GM18508 (cell line): ENCODE data around the gene PLXNA3.
A peak's percentile ranks its signal among the peaks of the same experiment; 100 is the strongest.
"Not testable (repeated sequence)": the region's sequence is repeated elsewhere in the genome, so short reads cannot be mapped to it uniquely, and the experiment has no call there.

Experiments
- ATAC-seq: cut with Tn5 transposase; IDR thresholded peaks from one replicate; pipeline ENCODE4 v1.9.1; 2021; ENCODE audit warnings: moderate number of reproducible peaks; ENCODE audit not compliant: insufficient read depth, unreplicated experiment

PLXNA3 gene

DNA sequence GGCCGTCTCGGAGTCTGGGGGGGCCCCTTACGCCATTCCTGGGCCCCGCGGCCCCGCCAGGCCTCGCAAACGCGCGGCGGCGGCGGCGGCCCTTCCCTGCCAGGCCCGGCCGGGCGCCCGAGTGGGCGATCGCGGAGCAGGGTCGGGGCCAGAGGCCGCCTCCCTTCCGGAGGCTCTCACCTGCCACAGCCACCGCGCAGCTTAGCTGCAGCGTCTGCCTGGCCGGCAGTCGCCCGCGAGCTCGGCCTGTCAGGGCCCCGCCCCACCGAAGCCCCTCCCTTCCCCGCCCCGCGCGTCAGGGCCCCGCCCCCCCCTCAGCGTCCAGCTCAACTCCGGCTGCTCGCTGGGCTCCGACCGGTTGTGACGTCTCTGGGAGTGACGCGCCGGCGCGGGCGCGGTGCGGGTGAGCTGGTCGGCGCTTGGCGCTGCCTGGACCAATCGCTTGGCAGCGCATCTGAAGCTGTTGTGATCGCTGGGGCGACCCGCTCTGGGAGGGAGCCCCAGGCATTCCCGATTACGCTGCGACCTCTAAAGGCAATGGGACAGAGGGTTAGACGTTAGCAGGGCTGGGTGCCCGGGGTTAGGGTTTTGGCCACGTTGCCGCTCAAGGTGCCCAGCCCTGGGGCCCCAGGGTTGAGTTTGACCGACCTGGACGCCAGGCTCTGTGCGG, 32.5 kb downstream of the PLXNA3 start, which contains the start of gene SLC10A3:
TSS of gene SLC10A3 (minus strand) at position 216 of the 670 bp plus-strand sequence. CDS start 1,689 bp downstream, outside the sequence.
- no peak for ATAC-seq

- no peak for ATAC-seq
These were observed 36.6 kb downstream of the PLXNA3 start for GRCh38 chrX:154494715-154495114.

DNA sequence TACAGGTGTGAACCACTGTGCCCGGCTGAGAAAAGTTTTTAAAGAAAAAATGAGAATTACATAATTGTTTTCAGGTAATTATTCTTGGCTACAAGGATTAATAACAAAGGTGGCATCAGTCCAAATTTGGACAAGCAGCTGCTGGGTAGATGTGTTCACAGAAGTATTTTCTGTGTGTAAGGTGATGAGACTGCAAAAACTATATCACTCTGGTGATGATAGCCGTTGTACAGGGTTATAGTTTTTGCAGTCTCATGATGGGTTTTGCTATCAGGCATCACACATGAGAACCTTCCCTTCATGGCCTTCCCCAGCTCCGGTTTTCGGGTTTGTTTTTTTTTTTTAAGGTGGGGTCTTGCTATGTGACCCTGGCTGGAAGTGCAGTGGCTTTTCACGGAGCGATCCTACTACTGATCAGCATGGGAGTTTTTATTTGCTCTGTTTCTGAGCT, 37.4 kb downstream of the PLXNA3 start:
- no peak for ATAC-seq

DNA sequence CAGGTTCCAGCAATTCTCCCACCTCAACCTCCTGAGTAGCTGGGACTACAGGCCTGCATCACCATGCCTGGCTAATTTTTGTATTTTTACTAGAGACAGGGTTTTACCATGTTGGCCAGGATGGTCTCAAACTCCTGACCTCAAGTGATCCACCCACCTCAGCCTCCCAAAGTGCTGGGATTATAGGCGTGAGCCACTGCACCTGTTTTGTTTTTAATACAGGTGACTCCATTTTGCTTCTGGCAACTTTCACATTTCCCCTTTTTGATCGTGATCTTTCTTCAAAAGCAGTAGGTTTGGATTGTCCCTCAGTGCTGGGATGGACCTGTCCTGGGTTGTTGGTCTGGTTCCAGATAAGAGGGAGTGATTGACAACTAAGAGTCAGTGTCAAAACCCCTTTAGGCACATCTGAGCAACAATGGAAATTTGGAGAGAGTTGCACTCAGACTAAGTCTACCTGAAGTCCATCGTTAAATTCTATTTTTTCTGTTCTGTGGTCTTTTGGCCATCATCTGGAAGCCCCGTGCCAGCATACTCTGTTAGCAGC, 38.6 kb downstream of the PLXNA3 start:
- not testable (repeated sequence) for ATAC-seq

- not testable (repeated sequence) for ATAC-seq
These were observed 43.3 kb downstream of the PLXNA3 start for GRCh38 chrX:154501423-154501822.

DNA sequence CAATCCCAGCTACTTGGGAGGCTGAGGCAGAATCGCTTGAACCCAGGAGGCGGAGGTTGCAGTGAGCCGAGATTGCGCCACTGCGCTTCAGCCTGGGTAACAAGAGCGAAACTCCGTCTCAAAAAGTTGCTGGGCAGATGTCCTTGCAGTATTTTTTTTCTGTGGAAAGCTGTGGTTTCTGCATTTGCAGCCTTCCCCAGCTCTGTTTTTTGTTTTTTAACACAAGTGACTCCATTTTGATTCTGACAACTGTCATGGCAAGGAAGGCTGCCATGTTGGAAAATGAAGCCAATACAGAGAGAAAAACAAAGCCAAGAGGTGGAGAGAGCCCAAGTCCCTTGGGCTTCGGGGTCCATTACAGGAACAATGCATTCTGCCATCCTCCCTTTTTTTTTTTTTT, 44.0 kb downstream of the PLXNA3 start:
- ATAC-seq: no peak

DNA sequence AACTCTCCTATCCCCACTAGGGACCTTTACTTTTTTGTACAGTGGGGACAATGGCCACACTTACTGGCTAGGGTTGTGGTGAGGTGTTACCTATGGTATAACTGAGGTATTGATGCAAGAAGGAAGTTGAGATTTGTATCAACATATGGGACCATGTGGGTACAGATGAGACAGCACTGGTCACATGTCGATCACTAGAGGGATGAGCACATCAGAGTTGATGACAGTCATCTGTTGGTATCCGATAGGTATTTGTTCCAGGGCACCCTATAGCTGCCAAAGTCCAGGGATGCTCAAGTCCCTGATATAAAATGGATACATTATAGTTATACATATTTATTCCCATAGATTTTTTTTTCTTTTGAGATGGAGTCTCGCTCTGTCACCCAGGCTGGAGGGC, 44.9 kb downstream of the PLXNA3 start:
- no peak for ATAC-seq

GRCh38 chrX:154505734-154506133, 47.7 kb downstream of the PLXNA3 start:
- ATAC-seq: no peak

GRCh38 chrX:154506483-154507332, 48.6 kb downstream of the PLXNA3 start:
- no peak for ATAC-seq

GRCh38 chrX:154507673-154508383, 49.7 kb downstream of the PLXNA3 start:
- no peak for ATAC-seq

DNA sequence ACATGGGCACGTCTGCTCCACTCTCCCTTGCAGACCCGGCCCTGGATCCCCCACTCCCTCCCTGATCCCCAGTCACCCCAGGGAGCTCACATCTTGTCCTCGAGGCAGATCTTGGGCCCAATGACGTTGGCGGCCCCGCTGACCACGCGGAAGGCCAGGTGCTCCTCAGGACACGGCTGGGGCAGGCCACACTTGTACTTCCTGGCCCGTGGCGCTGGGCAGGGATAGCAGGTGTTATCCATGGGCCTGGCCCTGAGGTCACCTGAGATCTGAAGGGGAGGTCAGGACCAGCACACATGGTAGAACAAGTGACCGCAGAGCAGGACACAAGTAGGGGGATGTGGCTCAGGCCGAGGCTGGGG, 50.3 kb downstream of the PLXNA3 start:
- ATAC-seq: no peak

DNA sequence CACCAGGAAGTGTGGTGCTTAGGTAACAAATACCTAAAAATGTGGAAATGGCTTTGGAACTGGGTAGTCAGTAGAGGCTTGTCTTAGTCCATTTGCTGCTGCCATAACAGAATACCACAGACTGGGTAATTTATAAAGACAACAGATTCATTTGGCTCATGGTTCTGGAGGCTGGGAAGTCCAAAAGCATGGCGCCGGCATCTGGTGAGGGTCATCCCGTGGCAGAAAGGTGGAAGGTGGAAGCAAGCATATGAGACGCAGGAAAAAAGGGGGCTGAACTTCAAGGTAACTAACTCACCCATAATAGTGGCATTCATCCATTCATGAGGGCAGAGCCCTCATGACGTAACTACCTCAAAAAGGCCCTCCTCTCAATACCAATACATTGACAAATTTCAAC, 51.4 kb downstream of the PLXNA3 start:
- no peak for ATAC-seq

GRCh38 chrX:154511761-154512160, 53.7 kb downstream of the PLXNA3 start:
- no peak for ATAC-seq

DNA sequence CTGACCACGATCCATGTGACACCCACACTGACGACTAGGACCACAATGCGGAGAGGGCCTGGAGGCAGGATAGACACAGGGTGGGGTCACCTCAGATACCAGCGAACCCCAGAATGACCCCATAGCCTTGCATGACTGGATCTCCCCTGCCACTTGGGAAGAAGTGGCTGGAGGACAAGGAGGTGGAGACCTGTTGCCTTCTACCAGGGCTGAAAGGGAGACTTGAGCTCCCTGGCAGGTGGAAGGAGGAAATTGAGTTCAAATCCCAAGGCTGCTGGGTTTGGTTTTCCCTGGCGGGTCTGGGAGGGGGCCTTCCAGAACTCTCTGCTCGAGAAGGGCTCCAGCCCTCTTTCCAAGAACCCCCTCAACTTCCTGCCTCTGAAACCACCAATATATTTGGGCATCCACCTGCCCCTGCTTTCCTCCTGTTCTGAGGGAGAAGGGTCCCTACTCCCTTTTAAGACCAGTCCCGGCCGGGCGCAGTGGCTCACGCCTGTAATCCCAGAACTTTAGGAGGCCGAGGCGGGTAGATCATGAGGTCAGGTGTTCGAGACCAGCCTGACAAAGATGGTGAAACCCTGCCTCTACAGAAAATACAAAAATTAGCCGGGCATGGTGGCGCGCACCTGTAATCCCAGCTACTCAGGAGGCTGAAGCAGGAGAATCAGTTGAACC, 54.9 kb downstream of the PLXNA3 start:
- no peak for ATAC-seq

- ATAC-seq: no peak
These were observed 55.6 kb downstream of the PLXNA3 start for GRCh38 chrX:154513716-154514115.

GRCh38 chrX:154515090-154515965, 57.2 kb downstream of the PLXNA3 start:
- no peak for ATAC-seq

- peak; percentile 51 for ATAC-seq
These were observed 58.0 kb downstream of the PLXNA3 start, which contains the start of gene FAM3A for GRCh38 chrX:154515966-154516655. FAM3A (minus strand) TSS chrX:154516232; CDS start chrX:154515772, 460 bp downstream.

DNA sequence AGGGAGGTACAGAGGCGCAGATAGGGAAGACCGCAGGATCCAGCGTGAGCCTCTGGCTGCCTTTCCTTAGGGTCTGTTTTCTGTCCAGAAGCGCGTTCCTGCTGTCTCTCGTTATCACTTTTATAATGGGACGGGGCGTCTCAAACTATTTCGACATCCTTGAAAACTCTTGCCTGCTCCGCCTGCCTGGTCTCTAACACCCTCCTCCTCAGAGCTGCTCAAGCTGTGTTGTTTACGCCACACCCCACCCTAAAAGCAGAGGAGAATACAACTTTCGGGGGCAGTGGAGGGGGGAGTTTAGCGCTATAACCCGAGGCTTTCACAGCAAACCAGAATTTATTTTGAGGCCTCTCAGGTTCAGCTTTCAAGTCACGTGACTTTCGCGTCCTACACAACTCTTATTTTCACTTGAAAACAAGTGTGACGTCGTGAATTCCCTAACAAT, 58.6 kb downstream of the PLXNA3 start:
- ATAC-seq: no peak
